ENCODE results near the gene STX1B.
A peak's percentile ranks its signal among the peaks of the same experiment; 100 is the strongest.

Gene STX1B

GRCh38 chr16:30963925-30964511, 46.4 kb downstream of the STX1B start:
- TF ChIP-seq CTCF (IDR thresholded peaks at IDR 0.05) (no peak), ZFX (IDR thresholded peaks at IDR 0.05; ENCODE audit: borderline replicate concordance) (no peak)
- H3K27ac ChIP-seq, result no peak overlapping the region

GRCh38 chr16:30961384-30961783, 49.1 kb downstream of the STX1B start:
- TF ChIP-seq ZFX (IDR thresholded peaks at IDR 0.05; ENCODE audit: borderline replicate concordance), result no peak
- TF ChIP-seq CTCF (IDR thresholded peaks at IDR 0.05), result no peak
- no peak overlapping the region for H3K27ac ChIP-seq

GRCh38 chr16:30958175-30959079, 52.0 kb downstream of the STX1B start:
- TF ChIP-seq ZFX (IDR thresholded peaks at IDR 0.05; ENCODE audit: borderline replicate concordance) (no peak), CTCF (IDR thresholded peaks at IDR 0.05) (no peak)
- H3K27ac ChIP-seq, result peak overlapping the region; percentile 96

- TF ChIP-seq CTCF (IDR thresholded peaks at IDR 0.05), result no peak
- TF ChIP-seq ZFX (IDR thresholded peaks at IDR 0.05; ENCODE audit: borderline replicate concordance), result no peak
Measured at GRCh38 chr16:30957456-30958174, 52.8 kb downstream of the STX1B start, which contains the start of gene SETD1A. Gene SETD1A (plus strand): TSS chr16:30957754. CDS start chr16:30958732, 978 bp downstream.

GRCh38 chr16:30956601-30957455, 53.6 kb downstream of the STX1B start:
- H3K27ac ChIP-seq, result peak overlapping the region; percentile 96
- TF ChIP-seq CTCF (IDR thresholded peaks at IDR 0.05) (peak; percentile 58), ZFX (IDR thresholded peaks at IDR 0.05; ENCODE audit: borderline replicate concordance) (no peak)

More at GRCh38 chr16:30957456-30958174, 52.8 kb downstream of the STX1B start, which contains the start of gene SETD1A:
- H3K27ac ChIP-seq, result peak within 1 kb of the TSS; percentile 96

- TF ChIP-seq CTCF (IDR thresholded peaks at IDR 0.05) (no peak), ZFX (IDR thresholded peaks at IDR 0.05; ENCODE audit: borderline replicate concordance) (no peak)
- no peak overlapping the region; the same call in 1 of the 2 replicates for H3K27ac ChIP-seq
Measured at GRCh38 chr16:30954993-30955392, 55.4 kb downstream of the STX1B start.
